OCI-LY1 (cell line): Measurements from ENCODE around the gene DRC1.

ENCODE experiments used
- H2AFZ ChIP-seq: fragments of 200-600 bp; sonication (generic), shearing (Covaris generic); 2 replicates; pipeline ENCODE4 v1.6.0; 2014; ENCODE audit warnings: antibody characterized with exemption, mild to moderate bottlenecking, low read length
- H3F3A ChIP-seq: fragments of 200-600 bp; sonication (generic), shearing (Covaris generic); 2 replicates; pipeline ENCODE4 v1.6.0; 2014; ENCODE audit warnings: mild to moderate bottlenecking, antibody characterized with exemption, low read length, moderate library complexity; ENCODE audit not compliant: insufficient read depth
- H3K27ac ChIP-seq: fragments of 200-600 bp; sonication (generic); 2 replicates; pipeline ENCODE4 v1.5.1; 2014; ENCODE audit warnings: low read length, mixed run types, mild to moderate bottlenecking, low read depth; ENCODE audit not compliant: poor library complexity, severe bottlenecking
- H3K27me3 ChIP-seq: fragments of 200-600 bp; sonication (generic); 2 replicates; pipeline ENCODE4 v1.6.0; 2014; ENCODE audit warnings: antibody characterized with exemption, mild to moderate bottlenecking, low read length, moderate library complexity; ENCODE audit not compliant: insufficient read depth
- H3K36me3 ChIP-seq: fragments of 200-600 bp; sonication (generic); 2 replicates; pipeline ENCODE4 v1.6.1; 2014; ENCODE audit warnings: mild to moderate bottlenecking, antibody characterized with exemption, low read length, moderate library complexity, mixed read lengths; ENCODE audit not compliant: insufficient read depth
- H3K4me1 ChIP-seq: fragments of 200-600 bp; sonication (generic); 2 replicates; pipeline ENCODE4 v1.5.1; 2014; ENCODE audit warnings: mild to moderate bottlenecking, low read length, moderate library complexity; ENCODE audit not compliant: insufficient read depth, severe bottlenecking
- H3K4me2 ChIP-seq: fragments of 200-600 bp; sonication (generic), shearing (Covaris generic); 2 replicates; pipeline ENCODE4 v1.6.1; 2014; ENCODE audit warnings: low read length
- H3K4me3 ChIP-seq: fragments of 200-600 bp; sonication (generic); 2 replicates; pipeline ENCODE4 v1.5.1; 2014; ENCODE audit warnings: low read length, low read depth, mild to moderate bottlenecking, mixed read lengths; ENCODE audit not compliant: poor library complexity, severe bottlenecking
- H3K79me2 ChIP-seq: fragments of 200-600 bp; shearing (Covaris generic); 2 replicates; pipeline ENCODE4 v1.6.1; 2016; ENCODE audit warnings: mixed run types, low read length, mixed read lengths; ENCODE audit not compliant: insufficient read depth
- H3K9ac ChIP-seq: fragments of 200-600 bp; sonication (generic), shearing (Covaris generic); 2 replicates; pipeline ENCODE4 v1.6.1; 2014; ENCODE audit warnings: mild to moderate bottlenecking, low read length, mixed read lengths
- H3K9me2 ChIP-seq: fragments of 200-600 bp; sonication (generic), shearing (Covaris generic); 2 replicates; pipeline ENCODE4 v1.6.1; 2014; ENCODE audit warnings: low read depth, mild to moderate bottlenecking, low read length, mixed read lengths
- H3K9me3 ChIP-seq: fragments of 200-600 bp; shearing (Covaris generic); 2 replicates; pipeline ENCODE4 v1.6.1; 2014; ENCODE audit warnings: low read length, mixed read lengths
- H4K20me1 ChIP-seq: fragments of 200-600 bp; sonication (generic), shearing (Covaris generic); 2 replicates; pipeline ENCODE4 v1.6.0; 2016; ENCODE audit warnings: mild to moderate bottlenecking, low read length; ENCODE audit not compliant: insufficient read depth
- CTCF ChIP-seq: fragments of 200-600 bp; sonication (generic), shearing (Covaris generic); IDR thresholded peaks from 2 replicates; pipeline ENCODE4 v1.5.1; 2017; ENCODE audit warnings: mild to moderate bottlenecking, antibody characterized with exemption, low read length, moderate library complexity, mixed read lengths
- EZH2 ChIP-seq: fragments of 200-600 bp; sonication (generic), shearing (Covaris generic); IDR thresholded peaks from 2 replicates; pipeline ENCODE4 v1.8.0; 2017; ENCODE audit warnings: borderline replicate concordance, mixed run types, mild to moderate bottlenecking, antibody characterized with exemption, low read length, moderate library complexity, mixed read lengths

Gene DRC1

DNA sequence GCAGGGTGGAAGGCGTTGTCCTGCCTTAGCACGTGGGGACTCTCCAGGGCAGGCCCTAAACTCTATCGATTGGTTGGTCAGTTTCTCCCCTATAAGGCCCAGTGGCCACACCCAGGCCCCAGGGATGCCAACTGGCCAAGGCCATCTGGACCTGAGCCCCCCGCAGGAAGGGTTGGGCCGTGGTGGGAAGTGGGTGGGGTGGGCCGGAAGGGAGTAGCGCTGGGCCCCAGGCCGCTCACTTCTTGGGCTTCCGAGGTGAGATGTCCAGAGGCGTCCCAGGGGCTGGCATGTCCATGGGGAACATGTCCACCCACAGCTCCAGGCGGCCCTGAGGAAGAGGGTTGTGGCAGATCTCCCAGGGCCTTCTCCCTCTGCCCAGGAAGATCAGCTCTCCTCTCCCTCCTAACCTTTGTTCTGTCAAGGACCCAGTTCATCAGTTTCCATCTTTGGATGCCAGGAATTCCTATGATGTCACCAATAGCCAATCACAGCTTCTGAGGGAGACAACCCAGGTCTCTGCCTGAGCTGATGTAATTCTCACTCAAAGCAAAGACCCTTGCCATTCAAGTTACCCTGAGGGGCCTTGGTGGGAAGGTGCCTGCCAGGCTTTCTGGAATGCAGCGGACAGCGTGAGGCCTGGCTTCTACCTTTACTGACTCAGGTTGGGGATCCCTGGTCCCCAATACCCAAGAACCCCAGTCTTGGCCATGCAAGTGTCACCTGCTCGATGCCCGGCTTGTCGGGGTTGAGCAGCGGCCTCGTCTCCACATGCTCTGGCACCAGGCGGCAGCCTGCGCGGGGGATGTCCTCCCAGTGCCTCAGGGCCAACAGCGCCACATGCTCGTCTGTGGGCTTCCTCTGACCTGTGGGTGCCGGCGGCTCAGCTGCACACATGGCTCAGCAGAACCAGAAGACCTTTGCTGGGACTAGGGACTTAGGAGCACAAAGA, 61.8 kb downstream of the DRC1 start:
- TF ChIP-seq EZH2 (no peak), CTCF (no peak)
- H3K79me2 ChIP-seq, result no peaks in the 10 kb centered on the region
- no peaks in the 10 kb centered on the region for H3K9me2 ChIP-seq
- no peak overlapping the region for H2AFZ ChIP-seq
- H3K4me2 ChIP-seq, result no peak overlapping the region
- H3K4me1 ChIP-seq, result no peaks in the 10 kb centered on the region
- H3K9me3 ChIP-seq, result no peaks in the 10 kb centered on the region
- no peak overlapping the region for H3K27ac ChIP-seq
- no peaks in the 10 kb centered on the region for H3K27me3 ChIP-seq
- H3K36me3 ChIP-seq, result no peaks in the 10 kb centered on the region
- H4K20me1 ChIP-seq, result no peaks in the 10 kb centered on the region
- H3F3A ChIP-seq, result no peaks in the 10 kb centered on the region
- H3K4me3 ChIP-seq, result no peak overlapping the region
- H3K9ac ChIP-seq, result no peak overlapping the region

DNA sequence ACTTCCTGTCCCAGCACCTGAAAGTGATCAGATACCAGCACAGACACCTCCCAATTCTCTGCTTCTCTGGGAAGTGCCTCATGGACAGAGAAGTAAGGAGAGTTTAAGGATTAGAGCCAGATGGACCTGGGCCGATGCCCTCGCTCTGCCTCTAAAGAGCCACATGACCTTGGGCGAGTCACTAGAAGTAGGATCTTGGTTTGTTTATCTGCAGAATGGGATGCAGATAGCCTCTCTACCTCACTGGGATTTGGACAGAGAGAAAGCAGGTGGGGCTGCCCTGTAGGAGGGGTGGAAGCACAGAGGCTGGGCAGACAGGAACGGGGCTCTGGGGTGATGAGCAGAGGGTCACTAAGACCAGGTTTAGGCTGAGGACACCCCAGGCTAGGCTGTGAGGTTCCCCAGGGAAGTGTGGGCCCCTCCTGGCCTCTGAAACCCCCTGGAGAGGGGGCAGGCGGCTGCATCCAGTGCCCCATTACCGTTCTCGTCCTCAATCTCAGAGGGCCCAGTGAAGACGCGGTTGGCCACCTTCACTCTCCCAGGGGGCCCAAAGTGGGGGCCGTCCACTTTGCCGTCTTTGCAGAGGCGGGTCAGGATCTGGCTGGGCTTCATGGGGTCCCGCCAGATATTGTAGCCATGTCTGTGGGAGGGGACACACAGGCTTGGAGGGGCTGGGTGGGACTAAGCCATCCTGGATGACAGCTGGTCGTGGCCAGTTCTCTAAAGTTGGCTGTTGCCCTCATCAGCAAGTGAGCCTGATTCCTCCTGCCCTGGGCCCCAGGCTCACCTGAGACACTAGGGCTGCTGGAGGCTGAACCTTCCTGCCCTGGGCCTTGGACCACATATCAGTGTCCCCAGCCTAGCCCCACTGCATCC, 62.9 kb downstream of the DRC1 start:
- Histone ChIP-seq H3K9ac (no peak overlapping the region), H3K4me3 (no peak overlapping the region), H3K4me1 (no peaks in the 10 kb centered on the region)

More for the DNA sequence above, 62.9 kb downstream of the DRC1 start:
- H3K79me2 ChIP-seq, result no peaks in the 10 kb centered on the region
- no peaks in the 10 kb centered on the region for H3K9me2 ChIP-seq
- H3K27ac ChIP-seq, result no peak overlapping the region
- no peaks in the 10 kb centered on the region for H3K27me3 ChIP-seq
- TF ChIP-seq EZH2 (no peak), CTCF (no peak)
- no peaks in the 10 kb centered on the region for H4K20me1 ChIP-seq
- no peaks in the 10 kb centered on the region for H3K36me3 ChIP-seq
- no peaks in the 10 kb centered on the region for H3K9me3 ChIP-seq
- no peak overlapping the region for H2AFZ ChIP-seq
- no peaks in the 10 kb centered on the region for H3F3A ChIP-seq
- no peak overlapping the region for H3K4me2 ChIP-seq
